Measurements from ENCODE around the gene POLR2L.

Gene POLR2L

GRCh38 chr11:882596-882995 lies 40.3 kb upstream of the POLR2L start (continued):
- TF ChIP-seq CREB5 (CRISPR knock-in tag; IDR thresholded peaks at IDR 0.05; ENCODE audit: low read depth) (no peak), ZC3H10 (CRISPR knock-in tag; IDR thresholded peaks at IDR 0.05) (no peak), ESRRG (CRISPR knock-in tag; IDR thresholded peaks at IDR 0.05) (no peak), CSDC2 (CRISPR knock-in tag; IDR thresholded peaks at IDR 0.05) (no peak), TCF4 (CRISPR knock-in tag; IDR thresholded peaks at IDR 0.05; ENCODE audit: borderline replicate concordance) (no peak)

- TF ChIP-seq TCF4 (CRISPR knock-in tag; IDR thresholded peaks at IDR 0.05; ENCODE audit: borderline replicate concordance) (no peak), PPARA (CRISPR knock-in tag; IDR thresholded peaks at IDR 0.05; ENCODE audit: borderline replicate concordance) (no peak)
- ATAC-seq, result no peak
These were observed 38.1 kb upstream of the POLR2L start for GRCh38 chr11:880447-880846.

GRCh38 chr11:877565-877964 lies 35.2 kb upstream of the POLR2L start:
- ATAC-seq, result peak; percentile 64
- TF ChIP-seq POU6F1 (CRISPR knock-in tag; IDR thresholded peaks at IDR 0.05; ENCODE audit: borderline replicate concordance, low read depth), result no peak

GRCh38 chr11:876545-876944 lies 34.2 kb upstream of the POLR2L start:
- no peak for ATAC-seq
- TF ChIP-seq CSDC2 (CRISPR knock-in tag; IDR thresholded peaks at IDR 0.05), result no peak
- TF ChIP-seq ZC3H10 (CRISPR knock-in tag; IDR thresholded peaks at IDR 0.05), result no peak
- no peak for TF ChIP-seq POU6F1 (CRISPR knock-in tag; IDR thresholded peaks at IDR 0.05; ENCODE audit: borderline replicate concordance, low read depth)
- no peak for TF ChIP-seq ZNF8 (CRISPR knock-in tag; IDR thresholded peaks at IDR 0.05)
- no peak for TF ChIP-seq TCF4 (CRISPR knock-in tag; IDR thresholded peaks at IDR 0.05; ENCODE audit: borderline replicate concordance)
- no peak for TF ChIP-seq ZFP3 (CRISPR knock-in tag; IDR thresholded peaks at IDR 0.05)

GRCh38 chr11:875769-876301 lies 33.5 kb upstream of the POLR2L start:
- no peak for ATAC-seq
- no peak for TF ChIP-seq ESRRG (CRISPR knock-in tag; IDR thresholded peaks at IDR 0.05)
- TF ChIP-seq CSRNP3 (CRISPR knock-in tag; IDR thresholded peaks at IDR 0.05), result no peak
- TF ChIP-seq ZNF70 (CRISPR knock-in tag; IDR thresholded peaks at IDR 0.05), result no peak
- TF ChIP-seq TOX (CRISPR knock-in tag; IDR thresholded peaks at IDR 0.05; ENCODE audit: borderline replicate concordance), result no peak
- TF ChIP-seq ZNF8 (CRISPR knock-in tag; IDR thresholded peaks at IDR 0.05), result no peak
- TF ChIP-seq ZNF565 (CRISPR knock-in tag; conservative IDR thresholded peaks at IDR 0.05; ENCODE audit: low read depth), result no peak

- TF ChIP-seq ZC3H10 (CRISPR knock-in tag; IDR thresholded peaks at IDR 0.05) (no peak), OSR1 (CRISPR knock-in tag; IDR thresholded peaks at IDR 0.05) (no peak), BACH2 (CRISPR knock-in tag; IDR thresholded peaks at IDR 0.05; ENCODE audit: borderline replicate concordance) (no peak), ESRRG (CRISPR knock-in tag; IDR thresholded peaks at IDR 0.05) (no peak), TCF4 (CRISPR knock-in tag; IDR thresholded peaks at IDR 0.05; ENCODE audit: borderline replicate concordance) (no peak), CSDC2 (CRISPR knock-in tag; IDR thresholded peaks at IDR 0.05) (no peak), ZFP30 (CRISPR knock-in tag; IDR thresholded peaks at IDR 0.05) (no peak), TOX (CRISPR knock-in tag; IDR thresholded peaks at IDR 0.05; ENCODE audit: borderline replicate concordance) (no peak), ZFP3 (CRISPR knock-in tag; IDR thresholded peaks at IDR 0.05) (no peak), ARNTL (CRISPR knock-in tag; IDR thresholded peaks at IDR 0.05; ENCODE audit: borderline replicate concordance, low read depth) (no peak), ISL1 (CRISPR knock-in tag; IDR thresholded peaks at IDR 0.05) (no peak), ZNF565 (CRISPR knock-in tag; conservative IDR thresholded peaks at IDR 0.05; ENCODE audit: low read depth) (no peak), SNAI2 (CRISPR knock-in tag; IDR thresholded peaks at IDR 0.05) (no peak), CREB5 (CRISPR knock-in tag; IDR thresholded peaks at IDR 0.05; ENCODE audit: low read depth) (no peak), POU6F1 (CRISPR knock-in tag; IDR thresholded peaks at IDR 0.05; ENCODE audit: borderline replicate concordance, low read depth) (no peak)
- no peak for ATAC-seq
These were observed 32.9 kb upstream of the POLR2L start for GRCh38 chr11:875203-875602.

Measured in SK-N-SH treated with all-trans-retinoic acid at 6 μM for 48 hours (cell line).